ENCODE data around the gene CADPS.

GRCh38 chr3:62636235-62636826 is 238.9 kb downstream of the CADPS start:
- TF ChIP-seq, protein P1, sequence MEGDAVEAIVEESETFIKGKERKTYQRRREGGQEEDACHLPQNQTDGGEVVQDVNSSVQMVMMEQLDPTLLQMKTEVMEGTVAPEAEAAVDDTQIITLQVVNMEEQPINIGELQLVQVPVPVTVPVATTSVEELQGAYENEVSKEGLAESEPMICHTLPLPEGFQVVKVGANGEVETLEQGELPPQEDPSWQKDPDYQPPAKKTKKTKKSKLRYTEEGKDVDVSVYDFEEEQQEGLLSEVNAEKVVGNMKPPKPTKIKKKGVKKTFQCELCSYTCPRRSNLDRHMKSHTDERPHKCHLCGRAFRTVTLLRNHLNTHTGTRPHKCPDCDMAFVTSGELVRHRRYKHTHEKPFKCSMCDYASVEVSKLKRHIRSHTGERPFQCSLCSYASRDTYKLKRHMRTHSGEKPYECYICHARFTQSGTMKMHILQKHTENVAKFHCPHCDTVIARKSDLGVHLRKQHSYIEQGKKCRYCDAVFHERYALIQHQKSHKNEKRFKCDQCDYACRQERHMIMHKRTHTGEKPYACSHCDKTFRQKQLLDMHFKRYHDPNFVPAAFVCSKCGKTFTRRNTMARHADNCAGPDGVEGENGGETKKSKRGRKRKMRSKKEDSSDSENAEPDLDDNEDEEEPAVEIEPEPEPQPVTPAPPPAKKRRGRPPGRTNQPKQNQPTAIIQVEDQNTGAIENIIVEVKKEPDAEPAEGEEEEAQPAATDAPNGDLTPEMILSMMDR (IDR thresholded peaks at IDR 0.05) = no peak
- TF ChIP-seq NFE2L2 (conservative IDR thresholded peaks at IDR 0.05; ENCODE audit: low read length) (no peak), POLR2AphosphoS2 (conservative IDR thresholded peaks at IDR 0.05; ENCODE audit: low read length) (no peak), POLR2A (IDR thresholded peaks at IDR 0.05; ENCODE audit: low read length) (no peak), GATA3 (IDR thresholded peaks at IDR 0.05; ENCODE audit: borderline replicate concordance) (no peak), JUN (IDR thresholded peaks at IDR 0.05) (no peak), PHF8 (IDR thresholded peaks at IDR 0.05; ENCODE audit: borderline replicate concordance, low read depth) (no peak), BHLHE40 (IDR thresholded peaks at IDR 0.05; ENCODE audit: low read depth, low read length) (no peak)

Data from A549 (cell line).